HEK293T (cell line): ENCODE measurements around the gene ARPC1B.

Experiments used
- BHLHE40 ChIP-seq: fragments of 450-650 bp; IDR thresholded peaks from 2 replicates; pipeline ENCODE4 v1.6.1; 2016; ENCODE audit warnings: mild to moderate bottlenecking, moderate library complexity, borderline replicate concordance
- ELF4 ChIP-seq: fragments of 450-650 bp; IDR thresholded peaks from 2 replicates; pipeline ENCODE4 v1.6.1; 2017; ENCODE audit warnings: antibody characterized with exemption
- FOXA1 ChIP-seq: fragments of 450-650 bp; IDR thresholded peaks from 2 replicates; pipeline ENCODE4 v1.6.1; 2016; ENCODE audit warnings: mild to moderate bottlenecking
- FOXK2 ChIP-seq: fragments of 450-650 bp; IDR thresholded peaks from 2 replicates; pipeline ENCODE4 v1.6.1; 2016; ENCODE audit warnings: mild to moderate bottlenecking
- FOXM1 ChIP-seq: fragments of 450-650 bp; IDR thresholded peaks from 2 replicates; pipeline ENCODE4 v1.6.1; 2017; ENCODE audit warnings: mild to moderate bottlenecking, borderline replicate concordance
- HDGF ChIP-seq: fragments of 450-650 bp; IDR thresholded peaks from 2 replicates; pipeline ENCODE4 v1.6.1; 2017; ENCODE audit warnings: antibody characterized with exemption, borderline replicate concordance
- NFRKB ChIP-seq: fragments of 450-650 bp; IDR thresholded peaks from 2 replicates; pipeline ENCODE4 v1.6.1; 2016; ENCODE audit warnings: mild to moderate bottlenecking, moderate library complexity
- SUZ12 ChIP-seq: fragments of 450-650 bp; IDR thresholded peaks from 2 replicates; pipeline ENCODE4 v1.6.1; 2016; ENCODE audit warnings: mild to moderate bottlenecking
- TARDBP ChIP-seq: fragments of 450-650 bp; IDR thresholded peaks from 2 replicates; pipeline ENCODE4 v1.6.1; 2016
- ZNF384 ChIP-seq: fragments of 450-650 bp; IDR thresholded peaks from 2 replicates; pipeline ENCODE4 v1.6.1; 2016

- no peak for TF ChIP-seq HDGF
- TF ChIP-seq BHLHE40: no peak
- no peak for TF ChIP-seq ZNF384
- no peak for TF ChIP-seq FOXA1
- no peak for TF ChIP-seq SUZ12
- no peak for TF ChIP-seq FOXK2
- no peak for TF ChIP-seq NFRKB
- no peak for TF ChIP-seq FOXM1
- TF ChIP-seq ELF4: no peak
- TF ChIP-seq TARDBP: no peak
These were observed 11.7 kb upstream of the ARPC1B start for GRCh38 chr7:99362801-99363200.
